GM18499 (cell line): ENCODE results near the gene LCNL1.

ENCODE experiments used
- ATAC-seq: cut with Tn5 transposase; IDR thresholded peaks from one replicate; pipeline ENCODE4 v1.9.1; 2021; ENCODE audit warnings: moderate number of reproducible peaks; ENCODE audit not compliant: insufficient read depth, unreplicated experiment

The LCNL1 gene

DNA sequence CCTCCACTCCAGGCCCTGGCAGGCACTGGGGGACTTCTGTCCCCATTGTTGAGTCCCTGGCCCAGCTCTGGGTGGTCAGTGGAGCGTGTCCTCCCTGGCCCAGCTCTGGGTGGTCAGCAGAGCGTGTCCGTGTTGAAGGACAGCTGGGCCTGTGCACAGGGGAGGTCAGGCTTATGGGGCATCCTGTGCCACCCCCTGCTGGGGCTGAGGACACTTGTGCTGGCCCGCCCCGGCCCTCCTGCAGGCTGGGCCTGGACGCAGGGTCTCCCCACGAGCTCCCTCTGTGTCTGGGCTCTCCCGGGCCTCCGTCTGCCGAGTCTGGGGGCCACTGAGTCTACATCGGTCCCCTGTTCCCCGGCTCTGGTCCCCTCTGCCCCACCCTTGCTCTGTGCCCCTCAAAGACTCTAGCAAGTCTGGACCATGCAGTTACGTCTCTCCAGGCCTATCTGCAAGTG lies 25.1 kb downstream of the LCNL1 start:
- no peak for ATAC-seq

DNA sequence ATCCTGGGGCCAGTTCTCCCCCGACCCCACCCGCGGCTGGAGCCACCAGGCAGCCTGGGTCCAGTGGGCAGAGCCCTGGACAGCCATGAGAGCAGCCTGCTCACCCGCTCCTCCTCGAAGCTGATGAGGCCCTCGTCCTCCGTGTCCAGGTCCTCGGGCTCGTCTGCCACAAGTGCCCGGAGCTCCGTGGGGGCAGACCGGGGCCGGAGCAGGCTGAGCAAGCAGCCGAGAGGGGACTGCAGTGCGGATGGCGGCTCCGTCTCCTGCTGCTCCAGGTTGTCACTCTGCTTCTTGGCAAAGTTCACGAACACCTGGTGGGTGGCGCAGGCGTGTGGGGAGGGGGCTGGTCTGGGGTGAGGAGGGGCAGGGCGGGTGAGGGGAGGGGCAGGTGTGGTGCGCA lies 25.5 kb downstream of the LCNL1 start:
- ATAC-seq = no peak

DNA sequence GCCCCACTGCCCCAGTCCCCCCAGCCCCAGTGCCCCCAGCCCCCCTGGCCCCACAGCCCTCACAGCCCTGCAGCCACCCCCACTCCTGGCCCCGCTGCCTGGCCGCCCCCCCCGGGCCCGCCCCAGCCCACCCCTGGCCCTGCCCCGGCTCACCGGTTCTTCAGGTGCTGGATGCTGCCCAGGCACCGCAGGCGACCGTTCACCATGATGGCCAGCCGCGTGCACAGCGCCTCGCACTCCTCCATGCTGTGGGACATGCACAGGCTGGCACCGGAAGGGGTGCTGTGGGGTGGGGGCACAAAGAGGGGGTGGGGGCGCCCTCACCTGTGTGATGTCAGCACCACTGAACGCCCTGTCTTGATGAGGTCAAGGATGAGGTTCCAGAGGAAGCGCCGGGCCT lies 26.4 kb downstream of the LCNL1 start:
- ATAC-seq = no peak

DNA sequence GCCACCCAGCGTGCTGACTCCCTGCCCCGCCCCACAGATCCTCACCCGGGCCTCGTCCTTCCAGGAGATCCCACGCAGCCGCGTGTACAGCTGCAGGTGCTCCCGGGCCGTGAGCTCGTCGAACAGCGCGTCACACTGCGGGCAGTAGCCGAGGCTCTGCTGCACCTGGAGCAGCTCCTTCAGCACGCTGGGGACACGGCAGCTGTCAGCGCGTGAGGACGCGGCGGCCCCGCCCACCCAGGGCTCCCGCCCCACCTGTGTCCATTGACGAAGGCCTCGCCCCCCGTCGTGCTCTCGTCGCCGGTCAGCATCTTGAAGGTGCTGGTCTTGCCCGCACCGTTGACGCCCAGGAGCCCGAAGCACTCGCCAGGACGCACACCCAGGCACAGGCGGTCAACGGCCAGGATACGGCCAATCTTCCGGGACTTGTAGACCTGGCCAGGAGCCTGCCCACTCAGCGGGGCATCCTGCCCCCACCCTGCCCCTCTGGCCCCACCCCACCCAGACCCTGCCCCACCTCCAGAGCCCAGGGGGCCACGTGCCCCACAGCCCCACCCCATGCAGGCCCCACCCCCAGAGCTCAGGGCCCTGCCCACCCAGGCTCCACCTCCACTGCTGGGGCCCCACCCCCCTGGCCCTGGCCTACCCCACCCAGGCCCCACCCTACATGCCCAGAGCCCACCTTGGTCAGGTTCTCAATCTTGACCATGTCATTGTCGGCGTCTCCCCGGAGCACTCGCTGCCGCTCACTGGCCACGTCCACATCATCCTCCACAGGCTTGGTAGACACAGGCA lies 27.3 kb downstream of the LCNL1 start:
- ATAC-seq = no peak

DNA sequence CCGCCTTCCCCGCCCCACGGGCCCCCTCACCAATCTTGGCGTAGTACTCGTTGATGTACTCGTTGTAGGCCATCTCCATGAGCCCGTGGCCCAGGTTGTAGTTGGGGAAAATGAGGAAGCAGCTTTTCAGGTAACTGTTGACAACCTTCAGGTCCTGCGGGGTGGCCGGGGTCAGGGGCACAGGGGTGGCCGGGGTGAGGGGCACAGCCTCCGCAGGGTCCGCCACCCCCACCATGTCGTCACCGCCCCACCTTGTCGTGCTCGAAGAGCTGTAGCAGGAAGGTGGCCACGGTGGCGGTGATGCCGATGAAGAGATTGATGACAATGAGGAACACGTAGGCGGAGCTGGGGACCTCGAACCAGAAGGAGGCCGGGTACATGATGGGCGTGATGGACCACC lies 28.4 kb downstream of the LCNL1 start:
- no peak for ATAC-seq

DNA sequence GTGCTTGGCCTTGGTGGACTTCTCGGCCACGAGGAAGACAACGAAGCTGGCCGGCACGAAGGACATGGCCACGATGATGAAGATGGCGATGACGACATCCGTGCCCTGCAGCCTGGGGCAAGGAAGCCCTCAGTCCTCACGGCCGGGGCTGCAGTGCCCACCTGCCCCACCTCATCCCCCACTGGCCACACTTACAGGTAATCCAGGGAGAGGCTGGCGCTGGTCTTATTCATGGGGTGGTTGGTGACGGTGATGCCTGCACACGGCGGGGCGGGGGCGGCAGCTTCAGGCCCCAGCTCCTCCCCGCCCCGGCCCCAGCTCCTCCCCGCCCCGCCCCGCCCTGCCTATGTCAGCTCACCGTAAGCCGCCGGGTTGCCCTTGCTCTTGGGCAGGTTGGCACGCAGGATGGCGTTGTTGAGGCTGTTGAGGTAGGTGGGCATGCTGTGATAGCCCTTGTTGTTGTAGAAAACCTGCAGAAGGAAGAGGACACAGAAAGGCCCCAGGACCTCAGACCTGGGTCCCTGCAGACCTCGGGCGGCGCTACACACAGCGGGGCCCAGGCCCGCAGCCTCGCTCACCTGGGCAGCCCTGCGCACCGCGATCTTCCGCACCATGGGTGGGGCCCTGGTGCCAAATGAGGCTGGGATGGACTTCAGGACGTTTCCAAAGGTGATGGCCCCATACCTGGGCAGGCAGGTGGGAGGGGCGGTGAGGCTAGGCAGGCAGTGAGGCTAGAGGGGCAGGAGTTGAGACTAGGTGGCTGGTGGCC lies 29.3 kb downstream of the LCNL1 start:
- ATAC-seq = no peak

DNA sequence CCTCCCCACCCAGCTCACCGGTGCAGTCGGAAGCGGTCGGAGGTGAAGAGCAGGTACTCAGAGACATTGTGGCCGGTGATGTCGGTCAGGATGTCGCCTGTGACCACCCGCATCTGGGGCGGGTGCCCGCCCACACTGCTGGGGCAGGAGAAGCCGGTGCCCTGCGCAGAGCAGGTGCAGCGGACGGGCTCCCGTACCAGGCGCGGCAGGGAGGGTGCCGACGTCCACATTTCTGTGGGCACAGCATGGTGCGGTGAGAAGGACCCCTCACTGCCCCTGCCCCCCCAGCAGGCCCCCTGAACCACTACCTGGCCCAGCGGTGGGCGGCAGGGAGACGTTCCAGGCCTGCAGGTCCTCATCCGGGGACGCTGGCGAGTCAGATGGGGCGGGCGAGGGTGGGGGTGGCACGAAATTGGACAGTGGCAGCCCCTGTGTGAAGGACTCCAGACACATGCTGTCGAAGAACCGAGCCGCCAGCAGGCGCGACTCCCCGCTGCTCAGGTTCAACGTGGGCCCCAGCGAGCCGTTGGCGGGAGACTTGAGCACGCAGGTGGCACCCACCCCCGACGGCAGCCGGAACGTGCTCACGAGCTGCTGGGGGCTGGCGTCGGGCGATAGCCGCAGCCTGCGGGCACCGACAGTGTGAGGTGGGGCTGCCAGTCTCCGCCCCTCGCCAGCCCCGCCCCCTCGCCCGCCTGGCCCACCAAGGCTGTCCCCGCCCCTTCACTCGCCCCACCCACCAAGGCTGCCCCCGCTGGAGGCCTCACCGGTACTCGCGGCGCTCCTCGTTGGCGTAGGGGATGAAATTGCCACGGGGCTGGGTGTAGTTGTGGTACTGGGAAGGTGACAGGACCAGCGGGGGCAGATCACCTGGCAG lies 30.1 kb downstream of the LCNL1 start:
- ATAC-seq = no peak

DNA sequence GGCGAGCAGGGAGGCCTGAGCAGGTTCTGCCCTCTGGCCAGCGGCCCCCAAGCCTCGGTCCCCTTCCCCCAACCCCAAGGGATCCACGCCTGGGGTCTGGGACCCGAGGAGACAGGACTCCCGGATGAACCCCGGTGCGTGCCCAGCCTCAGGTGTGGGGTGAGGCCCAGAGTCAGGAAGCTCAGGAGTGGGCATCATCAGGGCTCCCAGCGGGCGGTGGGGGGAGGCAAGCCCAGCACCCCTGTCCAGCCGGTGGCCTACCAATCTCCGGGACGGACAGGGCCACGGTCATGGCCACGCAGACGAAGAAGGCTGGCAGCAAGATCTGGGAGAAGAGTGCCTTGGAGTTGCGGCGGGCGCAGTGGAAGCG lies 30.8 kb downstream of the LCNL1 start:
- no peak for ATAC-seq

DNA sequence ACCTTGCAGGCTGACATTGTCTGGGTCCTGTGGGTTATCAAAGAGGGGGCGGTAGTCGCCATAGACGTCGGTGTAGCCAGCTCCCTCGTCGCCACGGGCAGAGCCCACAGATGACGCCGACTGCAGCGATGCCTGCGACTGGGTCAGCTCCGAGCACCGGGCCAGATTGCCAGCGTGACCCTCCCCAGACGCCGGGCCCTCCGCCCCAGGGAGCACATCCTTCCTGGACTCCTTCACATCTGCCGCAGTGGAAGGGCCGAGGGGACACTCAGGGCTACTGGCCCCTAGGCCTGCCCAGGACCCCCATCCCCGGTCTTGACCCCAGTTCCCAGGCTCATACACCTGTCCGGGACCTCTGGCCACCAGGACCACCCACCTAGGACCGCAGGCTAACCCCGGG lies 31.4 kb downstream of the LCNL1 start:
- ATAC-seq = no peak

DNA sequence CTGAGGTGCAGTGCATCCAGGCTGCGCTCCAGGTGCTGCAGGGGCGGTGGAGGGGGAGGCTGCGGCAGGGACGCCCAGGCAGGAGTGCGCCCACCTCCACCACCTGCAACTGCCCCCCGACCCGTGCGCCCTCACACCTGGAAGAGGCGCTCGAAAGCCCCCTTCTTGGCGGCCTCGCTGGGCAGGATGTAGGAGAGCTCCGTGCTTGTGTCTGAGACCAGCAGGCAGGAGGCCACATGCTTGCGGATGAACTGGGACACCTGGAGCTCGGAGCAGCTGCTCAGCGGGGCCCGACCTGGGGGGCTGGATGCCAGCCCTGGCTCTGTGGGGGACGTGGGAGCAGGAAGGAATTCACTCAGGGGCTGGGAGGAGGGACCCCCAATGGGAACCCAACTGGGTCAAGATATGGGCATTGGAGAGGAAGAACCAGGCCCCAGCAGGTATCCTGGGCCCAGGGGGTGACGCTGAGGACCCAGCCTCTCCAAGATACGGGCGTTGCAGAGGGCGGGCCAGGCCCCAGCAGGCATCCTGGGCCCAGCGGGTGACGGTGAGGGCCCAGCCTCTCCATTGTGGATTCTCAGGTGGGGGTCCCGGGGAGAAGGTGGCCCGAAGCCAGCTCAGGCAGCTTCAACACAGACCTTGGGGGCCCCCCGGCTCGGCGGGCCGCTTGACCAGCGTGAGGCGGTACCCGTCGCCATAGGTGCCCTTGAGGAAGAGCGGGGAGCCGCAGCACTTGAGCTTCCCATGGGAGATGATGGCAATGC lies 32.2 kb downstream of the LCNL1 start:
- no peak for ATAC-seq

DNA sequence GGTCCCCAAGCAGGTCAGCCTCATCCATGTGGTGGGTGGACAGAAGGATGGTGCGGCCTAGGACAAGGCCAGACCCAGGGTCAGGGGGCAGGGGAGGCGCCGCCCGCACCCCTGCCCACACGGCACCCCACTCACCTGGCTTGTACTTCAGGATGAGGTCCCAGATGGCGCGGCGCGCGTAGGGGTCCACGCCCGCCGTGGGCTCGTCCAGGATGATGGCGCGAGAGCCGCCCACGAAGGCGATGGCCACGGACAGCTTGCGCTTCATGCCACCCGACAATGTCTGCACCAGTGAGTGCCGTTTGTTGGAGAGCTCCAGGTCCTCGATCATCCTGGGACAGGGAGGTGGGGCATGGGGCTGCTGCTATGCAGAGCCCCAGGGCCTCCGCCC lies 32.7 kb downstream of the LCNL1 start:
- no peak for ATAC-seq

DNA sequence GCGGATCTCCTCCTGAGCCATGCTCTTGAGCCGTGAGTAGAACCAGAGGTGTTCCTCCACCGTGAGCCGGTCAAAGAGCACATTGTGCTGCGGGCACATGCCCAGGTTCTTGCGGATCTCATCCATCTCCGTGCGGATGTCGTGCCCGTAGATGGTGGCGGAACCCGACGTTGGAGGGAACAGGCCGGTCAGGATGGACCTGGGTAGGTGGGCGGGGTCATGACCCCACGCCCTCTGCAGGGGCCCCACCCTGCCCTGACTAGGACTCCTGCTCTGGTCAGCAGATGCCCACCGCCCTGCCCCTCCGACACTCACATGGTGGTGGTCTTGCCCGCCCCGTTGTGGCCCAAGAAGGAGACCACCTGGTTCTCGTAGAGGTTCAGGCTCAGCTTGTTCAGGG lies 33.2 kb downstream of the LCNL1 start:
- ATAC-seq = no peak

DNA sequence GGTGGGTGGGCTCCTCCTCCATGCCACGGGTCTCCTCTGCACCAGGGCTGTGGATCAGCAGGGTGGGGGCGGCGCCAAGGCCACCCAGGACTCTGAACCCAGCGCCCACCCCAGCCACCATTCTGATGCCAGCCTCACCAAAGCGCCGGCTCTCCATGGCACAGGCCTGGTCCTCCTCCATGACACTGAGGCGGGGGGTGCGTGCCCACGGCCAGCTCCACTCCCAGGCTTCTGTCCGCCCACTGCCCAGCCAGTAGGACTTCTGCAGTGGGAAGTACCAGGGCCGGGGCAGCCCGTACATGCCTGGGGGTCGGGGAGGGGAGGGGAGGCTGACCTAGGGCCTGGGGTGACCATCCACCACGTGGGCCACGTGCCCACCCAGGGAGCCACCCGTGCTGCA lies 33.6 kb downstream of the LCNL1 start:
- no peak for ATAC-seq

DNA sequence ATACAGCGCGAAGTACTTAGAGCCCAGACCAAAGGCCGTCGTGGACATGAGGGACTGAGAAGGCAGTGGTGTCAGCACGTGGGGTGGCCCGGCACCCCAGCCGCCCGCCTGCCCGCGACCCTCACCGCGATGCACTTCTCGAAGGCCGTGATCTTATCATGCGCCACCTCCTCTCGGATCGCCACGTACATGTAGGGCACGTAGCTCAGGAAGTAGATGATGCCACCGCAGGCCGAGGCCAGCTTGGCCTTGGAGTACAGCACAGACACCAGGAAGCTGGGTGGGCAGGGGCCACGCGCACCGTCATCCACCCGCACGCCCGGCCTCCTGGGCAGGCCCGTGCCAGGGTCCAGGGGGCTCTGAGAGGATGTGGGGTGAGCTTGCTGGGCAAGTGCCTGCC lies 34.3 kb downstream of the LCNL1 start:
- no peak for ATAC-seq

DNA sequence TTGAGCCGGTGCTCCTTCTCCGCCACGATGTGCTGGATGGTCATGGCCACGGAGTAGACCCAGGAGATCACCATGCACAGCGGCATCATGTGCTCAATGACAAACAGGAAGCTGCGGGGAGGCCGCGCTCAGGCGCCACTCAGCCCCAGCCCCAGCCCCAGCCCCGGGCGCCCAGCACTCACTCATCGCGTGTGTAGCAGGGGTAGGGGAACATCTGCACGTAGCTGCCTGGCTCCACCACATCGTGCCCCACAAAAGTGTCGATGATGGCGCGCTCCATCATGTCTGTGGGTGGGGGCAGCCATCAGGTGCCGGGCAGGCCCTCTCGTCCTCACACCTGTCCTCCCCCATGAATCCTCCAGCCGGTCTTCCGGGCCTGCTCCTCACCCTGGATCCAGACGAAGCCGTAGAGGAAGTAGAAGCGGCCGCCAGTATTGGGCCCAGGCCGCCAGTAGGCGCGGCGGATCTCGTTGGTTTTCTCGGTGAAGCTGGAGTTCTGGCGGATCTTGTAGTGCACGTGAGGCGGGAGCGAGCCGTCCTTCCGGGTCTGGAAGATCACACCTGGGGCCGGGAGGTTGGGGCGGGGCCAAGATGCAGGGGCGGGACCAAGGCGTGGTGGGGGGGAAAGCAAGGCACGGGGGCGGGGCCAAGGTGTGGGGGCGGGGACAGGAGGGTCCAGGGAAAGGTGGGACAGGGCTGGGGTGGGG lies 35.2 kb downstream of the LCNL1 start:
- no peak for ATAC-seq

DNA sequence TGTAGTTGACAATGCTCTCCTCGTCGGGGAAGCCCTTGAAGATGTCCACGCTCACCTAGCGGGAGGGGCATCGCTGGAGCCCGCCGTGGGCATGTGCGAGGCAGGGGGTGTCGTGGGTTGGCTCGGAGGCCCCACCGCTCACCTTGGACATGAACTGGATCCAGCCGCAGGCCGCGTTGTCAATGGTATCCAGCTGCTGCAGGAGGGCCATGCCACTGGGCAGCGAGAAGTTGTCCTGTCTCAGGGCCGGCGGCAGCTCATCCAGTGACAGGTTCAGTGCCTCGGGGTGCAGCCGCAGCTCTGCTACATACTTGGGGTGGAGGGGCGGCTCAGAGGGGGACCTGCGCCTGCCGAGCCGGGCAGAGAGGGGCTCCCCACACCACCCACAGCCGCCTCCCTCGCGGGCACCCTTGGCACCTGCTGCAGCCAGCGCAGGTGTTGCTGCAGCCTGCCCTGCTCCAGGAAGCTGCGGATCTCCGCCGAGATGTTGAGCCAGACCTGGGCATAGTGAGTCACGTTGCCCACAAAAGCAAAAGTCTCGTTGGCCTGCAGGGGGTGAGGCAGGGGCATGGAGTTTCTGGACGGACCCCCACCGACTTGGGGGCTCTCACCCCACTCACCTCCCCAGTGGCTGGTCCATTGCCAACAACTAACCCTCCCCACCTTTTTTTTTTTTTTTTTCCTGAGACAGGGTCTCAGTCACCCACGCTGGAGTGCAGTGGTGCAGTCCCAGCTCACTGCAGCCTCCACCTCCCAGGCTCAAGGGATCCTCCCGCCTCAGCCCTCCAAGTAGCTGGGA lies 36.2 kb downstream of the LCNL1 start:
- ATAC-seq = no peak

DNA sequence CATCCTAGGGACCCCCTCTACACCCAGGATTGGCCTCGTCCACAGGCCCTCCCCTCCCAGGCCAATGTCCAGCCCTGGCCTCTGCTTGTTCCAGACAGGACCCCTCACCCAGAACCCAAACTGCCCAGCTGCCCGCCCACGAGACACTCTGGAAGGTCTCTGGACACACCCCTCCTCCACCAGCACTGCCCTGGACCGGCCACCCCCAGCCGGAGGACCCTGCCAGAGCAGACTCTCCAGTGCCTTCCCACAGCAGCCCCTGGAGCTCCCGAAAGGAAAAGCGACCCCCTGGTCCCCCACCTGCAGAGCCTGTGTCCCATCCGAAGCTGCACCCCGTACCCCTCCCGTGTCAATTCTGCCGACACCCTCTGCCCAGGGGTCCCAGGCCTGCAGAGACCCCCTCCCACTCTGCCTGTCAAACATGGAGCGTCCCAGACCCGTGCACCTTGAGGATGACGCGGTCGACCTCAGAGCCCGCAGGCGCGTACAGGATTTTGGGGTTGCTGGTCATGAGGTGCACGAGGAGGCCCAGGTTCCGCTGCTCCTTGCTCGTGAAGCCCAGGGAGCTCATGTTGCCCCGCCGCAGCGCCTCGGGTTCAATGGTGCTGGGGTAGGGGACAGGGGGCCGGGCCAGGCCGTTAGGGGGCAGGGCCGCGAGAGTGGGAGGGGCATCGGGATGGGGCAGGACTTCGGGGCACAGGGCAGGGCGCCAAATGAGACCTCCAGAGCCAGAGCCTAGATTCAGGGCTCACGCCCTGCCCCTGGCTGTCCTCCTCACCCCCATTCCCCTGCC lies 37.3 kb downstream of the LCNL1 start:
- ATAC-seq = no peak
